HepG2 (cell line): ENCODE measurements around the gene AHCYL1. TPM values are rescaled to one million over a fixed set of nuclear protein-coding genes. Genes with fewer than 3 reads are reported as not detected.

Experiments used
- CAMTA2 ChIP-seq: sonication (generic); formaldehyde crosslinking; IDR thresholded peaks from 2 replicates; pipeline ENCODE4 v1.4.0; 2020; ENCODE audit warnings: mild to moderate bottlenecking, missing genetic modification reagents, borderline replicate concordance
- CBX2 ChIP-seq, 2 experiments: fragments of 200-600 bp in 1 of 2; sonication (generic); formaldehyde crosslinking in 1 of 2; IDR thresholded peaks; 2 replicates each; pipeline versions ENCODE4 v1.7.0 to v1.8.1; 2018 to 2022; ENCODE audit warnings: low read depth in 2 of 2, low read length in 1 of 2, mild to moderate bottlenecking in 1 of 2, missing genetic modification reagents in 1 of 2
- CREB1 ChIP-seq, 2 experiments: fragments of 450-650 bp in 1 of 2; IDR thresholded peaks; 2 replicates each; pipeline ENCODE4 v1.6.1; 2016 to 2017; ENCODE audit warnings: control low read depth in 1 of 2, mild to moderate bottlenecking in 1 of 2, missing compliant biosample characterization in 1 of 2, missing genetic modification characterization in 1 of 2
- E2F2 ChIP-seq: sonication (generic); formaldehyde crosslinking; IDR thresholded peaks from 2 replicates; pipeline ENCODE4 v1.4.0; 2020; ENCODE audit warnings: missing genetic modification reagents, borderline replicate concordance
- FOXJ3 ChIP-seq: sonication (generic); formaldehyde crosslinking; IDR thresholded peaks from 2 replicates; pipeline ENCODE4 v1.4.0; 2020; ENCODE audit warnings: missing genetic modification reagents, mild to moderate bottlenecking, borderline replicate concordance
- HMGA1 ChIP-seq: sonication (generic); formaldehyde crosslinking; conservative IDR thresholded peaks from 2 replicates; pipeline ENCODE4 v1.4.0; 2020; ENCODE audit warnings: missing genetic modification reagents
- ISX ChIP-seq: sonication (generic); formaldehyde crosslinking; conservative IDR thresholded peaks from 2 replicates; pipeline ENCODE4 v1.5.0; 2020; ENCODE audit warnings: missing genetic modification reagents
- MTF2 ChIP-seq: sonication (generic); formaldehyde crosslinking; IDR thresholded peaks from 2 replicates; pipeline ENCODE4 v1.5.0; 2020; ENCODE audit warnings: missing genetic modification reagents, borderline replicate concordance
- PAX8 ChIP-seq: sonication (generic); formaldehyde crosslinking; IDR thresholded peaks from 2 replicates; pipeline ENCODE4 v1.8.0; 2022; ENCODE audit warnings: mild to moderate bottlenecking, missing genetic modification reagents, borderline replicate concordance
- PRDM4 ChIP-seq: sonication (generic); formaldehyde crosslinking; IDR thresholded peaks from 2 replicates; pipeline ENCODE4 v1.9.0; 2021; ENCODE audit warnings: missing genetic modification reagents, borderline replicate concordance
- PTBP1 ChIP-seq: fragments of 200-400 bp; formaldehyde crosslinking; IDR thresholded peaks from 2 replicates; pipeline ENCODE4 v1.6.1; 2018; ENCODE audit warnings: low read length, low read depth; ENCODE audit not compliant: poor library complexity, severe bottlenecking
- RAD21 ChIP-seq: fragments of 450-650 bp; formaldehyde crosslinking; IDR thresholded peaks from 2 replicates; pipeline ENCODE4 v1.5.0; 2020; ENCODE audit warnings: mild to moderate bottlenecking
- SOX13 ChIP-seq, 3 experiments: fragments of 450-650 bp in 1 of 3; sonication (generic) in 1 of 3; formaldehyde crosslinking in 1 of 3; IDR thresholded peaks in 2 of 3; conservative IDR thresholded peaks in 1 of 3; 2 replicates each; pipeline versions ENCODE4 v1.5.0 to v1.6.1; 2016 to 2020; ENCODE audit warnings: antibody characterized with exemption in 1 of 3, mild to moderate bottlenecking in 1 of 3, missing compliant biosample characterization in 1 of 3, missing genetic modification reagents in 1 of 3, moderate library complexity in 1 of 3
- ZFP36L2 ChIP-seq: sonication (generic); formaldehyde crosslinking; IDR thresholded peaks from 2 replicates; pipeline ENCODE4 v1.4.0; 2020; ENCODE audit warnings: missing genetic modification reagents
- ZNF34 ChIP-seq: sonication (generic); formaldehyde crosslinking; IDR thresholded peaks from 2 replicates; pipeline ENCODE4 v1.4.0; 2020; ENCODE audit warnings: mild to moderate bottlenecking, missing genetic modification reagents, borderline replicate concordance
- polyA plus RNA-seq, 8 experiments: library from polyadenylated mRNA; depleted of rRNA in 3 of 8; stranded (reverse) in 7 of 8; unstranded in 1 of 8; fragments of >200 nt; fragmentation: Illumina TruSeq in 4 of 8; extraction: Trizol in 4 of 8; gene quantifications; 2 replicates each; pipeline versions ENCODE4 v1.2.1 to v1.2.3, GENCODE V29; 2011 to 2016; ENCODE audit warnings: low read depth in 4 of 8, missing spikeins in 1 of 8, mixed read lengths in 1 of 8; ENCODE audit not compliant: insufficient read depth in 1 of 8
- total RNA-seq, 5 experiments: library from RNA; depleted of rRNA; stranded (reverse); fragments of >200 nt; fragmentation: Illumina TruSeq; extraction: Trizol; gene quantifications; 2 replicates each; pipeline ENCODE4 v1.2.3, GENCODE V29; 2016; ENCODE audit warnings: low read depth in 1 of 5
- TF ChIP-seq, protein P1 (sequence below): sonication (generic); formaldehyde crosslinking; IDR thresholded peaks from 2 replicates; pipeline ENCODE4 v1.4.0; 2020; ENCODE audit warnings: mild to moderate bottlenecking, low read depth, missing genetic modification reagents

The AHCYL1 gene
- total and polyA plus RNA-seq, 2 of the 13 experiments (the other 11 are each of a cell fraction or from before 2014, with no cell fraction given), result 40.9 to 76.3 TPM

DNA sequence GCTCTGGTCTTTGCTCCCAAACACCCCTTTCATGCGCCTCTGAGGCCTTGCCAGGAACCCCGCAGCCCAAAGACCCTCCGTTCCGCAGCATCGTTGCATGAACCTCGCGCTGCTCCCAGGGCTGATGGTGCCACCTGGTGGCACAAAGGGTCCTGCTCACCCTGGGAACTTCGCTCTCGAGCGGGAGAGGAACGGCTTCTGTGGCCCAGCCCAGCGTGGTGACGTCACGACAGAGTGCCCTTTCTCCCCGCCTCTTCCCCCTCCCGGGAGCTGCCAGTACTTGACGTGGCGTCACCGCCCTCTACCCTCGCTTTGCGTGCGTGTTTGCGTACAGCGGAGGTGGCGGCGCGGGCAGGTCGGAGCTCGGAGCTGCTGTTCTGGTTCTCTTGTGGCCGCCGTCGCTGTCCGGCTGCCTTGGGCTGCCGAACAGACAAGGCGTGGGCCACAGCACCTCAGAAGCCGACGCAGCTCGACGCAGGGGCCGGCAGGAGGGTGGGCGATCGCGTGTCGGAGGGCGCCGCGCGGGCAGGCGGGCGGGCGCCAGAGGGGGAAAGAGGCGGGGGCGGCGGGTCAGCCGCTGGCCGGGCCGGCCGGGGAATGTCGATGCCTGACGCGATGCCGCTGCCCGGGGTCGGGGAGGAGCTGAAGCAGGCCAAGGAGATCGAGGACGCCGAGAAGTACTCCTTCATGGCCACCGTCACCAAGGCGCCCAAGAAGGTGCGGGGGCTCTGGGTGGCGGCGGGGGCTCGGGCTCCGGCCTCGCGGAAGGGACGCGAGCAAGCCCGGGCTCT lies at the start of gene AHCYL1 (continued):
- TF ChIP-seq ZNF34 (CRISPR knock-in tag) (peak; percentile 91; the same call in 1 of the 2 replicates), CBX2 (IDR thresholded peaks at IDR 0.05; ENCODE audit: low read depth, low read length) (no peak), CBX2 (CRISPR knock-in tag; IDR thresholded peaks at IDR 0.05; ENCODE audit: low read depth) (no peak), ZFP36L2 (CRISPR knock-in tag) (no peak), FOXJ3 (CRISPR knock-in tag) (0 out of 2 replicates have a peak, but pooled peaks have one; percentile 28), SOX13 (IDR thresholded peaks at IDR 0.05) (no peak; the same call in 1 of the 2 replicates), SOX13 (CRISPR knock-in tag; conservative IDR thresholded peaks at IDR 0.05 in 1 of 2, IDR thresholded peaks at IDR 0.05 in 1 of 2) (peak in 1 of 2 experiments; percentile 73; a peak in 2 of 4 replicates), PTBP1 (peak; percentile 11), CAMTA2 (no peak), PRDM4 (CRISPR knock-in tag) (no peak), E2F2 (CRISPR knock-in tag) (peak; percentile 17; the same call in 1 of the 2 replicates), PAX8 (CRISPR knock-in tag) (peak; percentile 95; the same call in 1 of the 2 replicates), RAD21 (peak; percentile 98), ISX (no peak), CREB1 (IDR thresholded peaks at IDR 0.05) (peak; percentile 100), CREB1 (CRISPR knock-in tag; IDR thresholded peaks at IDR 0.05) (peak; percentile 96), HMGA1 (CRISPR knock-in tag) (no peak), MTF2 (CRISPR knock-in tag) (peak; percentile 83; the same call in 1 of the 2 replicates)
- TF ChIP-seq, protein P1, sequence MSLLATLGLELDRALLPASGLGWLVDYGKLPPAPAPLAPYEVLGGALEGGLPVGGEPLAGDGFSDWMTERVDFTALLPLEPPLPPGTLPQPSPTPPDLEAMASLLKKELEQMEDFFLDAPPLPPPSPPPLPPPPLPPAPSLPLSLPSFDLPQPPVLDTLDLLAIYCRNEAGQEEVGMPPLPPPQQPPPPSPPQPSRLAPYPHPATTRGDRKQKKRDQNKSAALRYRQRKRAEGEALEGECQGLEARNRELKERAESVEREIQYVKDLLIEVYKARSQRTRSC (CRISPR knock-in tag), result no peak
